ENCODE data around the gene CFAP65.

- no peak for TF ChIP-seq POLR2AphosphoS5 (IDR thresholded peaks at IDR 0.05; ENCODE audit: insufficient read depth in 1 of 2, low read depth in 1 of 2)
- TF ChIP-seq, protein P1, sequence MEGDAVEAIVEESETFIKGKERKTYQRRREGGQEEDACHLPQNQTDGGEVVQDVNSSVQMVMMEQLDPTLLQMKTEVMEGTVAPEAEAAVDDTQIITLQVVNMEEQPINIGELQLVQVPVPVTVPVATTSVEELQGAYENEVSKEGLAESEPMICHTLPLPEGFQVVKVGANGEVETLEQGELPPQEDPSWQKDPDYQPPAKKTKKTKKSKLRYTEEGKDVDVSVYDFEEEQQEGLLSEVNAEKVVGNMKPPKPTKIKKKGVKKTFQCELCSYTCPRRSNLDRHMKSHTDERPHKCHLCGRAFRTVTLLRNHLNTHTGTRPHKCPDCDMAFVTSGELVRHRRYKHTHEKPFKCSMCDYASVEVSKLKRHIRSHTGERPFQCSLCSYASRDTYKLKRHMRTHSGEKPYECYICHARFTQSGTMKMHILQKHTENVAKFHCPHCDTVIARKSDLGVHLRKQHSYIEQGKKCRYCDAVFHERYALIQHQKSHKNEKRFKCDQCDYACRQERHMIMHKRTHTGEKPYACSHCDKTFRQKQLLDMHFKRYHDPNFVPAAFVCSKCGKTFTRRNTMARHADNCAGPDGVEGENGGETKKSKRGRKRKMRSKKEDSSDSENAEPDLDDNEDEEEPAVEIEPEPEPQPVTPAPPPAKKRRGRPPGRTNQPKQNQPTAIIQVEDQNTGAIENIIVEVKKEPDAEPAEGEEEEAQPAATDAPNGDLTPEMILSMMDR (IDR thresholded peaks at IDR 0.05) = no peak
- no peak for TF ChIP-seq POLR2A (IDR thresholded peaks at IDR 0.05)
These were observed 52.7 kb downstream of the CFAP65 start for GRCh38 chr2:218988650-218989049.

Measured in vagina (tissue), 2 donors.